Right lobe of liver (tissue), 6 donors: ENCODE data around the gene OPALIN. TPM values are rescaled to one million over a fixed set of nuclear protein-coding genes. Genes with fewer than 3 reads are reported as not detected.

Source experiments
- ATAC-seq, 4 donors: fragments of 200-7000 bp; cut with Tn5 transposase; one replicate each; pipeline ENCODE4 v1.9.1; 2020; ENCODE audit warnings: mild to moderate bottlenecking in 4 of 4, moderate library complexity in 4 of 4
- DNase-seq, 3 donors: peaks; one replicate each; pipeline ENCODE4 v3.0.0-alpha.2; 2020
- H3K27ac ChIP-seq, 3 donors: fragments of 200-600 bp; one replicate each; pipeline ENCODE4 v1.8.0; 2022
- H3K27me3 ChIP-seq, 2 donors: fragments of 200-600 bp; one replicate each; pipeline ENCODE4 v1.8.0; 2022
- H3K36me3 ChIP-seq, 4 donors: fragments of 200-600 bp; sonication (generic) in 1 of 4; one replicate each; pipeline versions ENCODE4 v1.5.1 to v1.8.0; 2017 to 2022; ENCODE audit warnings: control low read depth in 1 of 4
- H3K4me1 ChIP-seq, 4 donors: fragments of 200-600 bp; sonication (generic) in 1 of 4; one replicate each; pipeline versions ENCODE4 v1.5.1 to v1.8.0; 2017 to 2022; ENCODE audit warnings: control low read depth in 1 of 4
- H3K4me3 ChIP-seq, 3 donors: fragments of 200-600 bp; one replicate each; pipeline ENCODE4 v1.8.0; 2022
- H3K9me3 ChIP-seq, 4 donors: fragments of 200-600 bp; sonication (generic) in 1 of 4; one replicate each; pipeline versions ENCODE4 v1.5.1 to v1.8.0; 2017 to 2022; ENCODE audit warnings: control low read depth in 1 of 4
- POLR2A ChIP-seq: fragments of 450-650 bp; IDR thresholded peaks from one replicate; pipeline ENCODE4 v1.6.1; 2017; ENCODE audit warnings: antibody characterized with exemption, mild to moderate bottlenecking
- WGBS: methylation state at CpG from one replicate; pipeline ENCODE4 v1.1.6; 2018; ENCODE audit warnings: low coverage, low lambda C conversion rate; ENCODE audit not compliant: insufficient coverage; ENCODE audit errors: missing lambda C conversion rate; 5-methylcytosine and 5-hydroxymethylcytosine counted together
- intact Hi-C, 2 donors: fragments of 100-400 bp; cut with DNase I; formaldehyde crosslinking; loops; one replicate each; pipeline versions ENCODE4 v1.11.2 to v1.14.1; 2022
- total RNA-seq, 6 experiments: library from RNA; depleted of rRNA in 2 of 6; stranded (reverse); fragments of >200 nt in 2 of 6; fragmentation: NEBNext Ultra II Directional in 3 of 6; extraction: Animal tissue kit (Norgen Biotek cat#: 25700) in 3 of 6; gene quantifications; one replicate each; pipeline versions ENCODE4 v1.1.0 to v1.2.4, GENCODE V29; 2016 to 2023
- TF ChIP-seq, protein P1 (sequence below), 4 donors: fragments of 200-600 bp in 3 of 4; fragments of 450-650 bp in 1 of 4; IDR thresholded peaks; one replicate each; pipeline versions ENCODE4 v1.5.1 to v1.8.0; 2016 to 2022; ENCODE audit warnings: antibody characterized with exemption in 4 of 4, mild to moderate bottlenecking in 2 of 4
- donor health status: DM: no; HTN: yes; CAD: no.
- donor health status: DM: no; HTN: no; CAD: no.
- donor health status: DM: no; HTN: no; CAD: no.
- donor health status: DM: no; HTN: yes; CAD: no.
- donor health status: DM: no; HTN: yes; CAD: no.

OPALIN gene
- total RNA-seq, 6 experiments from 2014 or later, result not detected

DNA sequence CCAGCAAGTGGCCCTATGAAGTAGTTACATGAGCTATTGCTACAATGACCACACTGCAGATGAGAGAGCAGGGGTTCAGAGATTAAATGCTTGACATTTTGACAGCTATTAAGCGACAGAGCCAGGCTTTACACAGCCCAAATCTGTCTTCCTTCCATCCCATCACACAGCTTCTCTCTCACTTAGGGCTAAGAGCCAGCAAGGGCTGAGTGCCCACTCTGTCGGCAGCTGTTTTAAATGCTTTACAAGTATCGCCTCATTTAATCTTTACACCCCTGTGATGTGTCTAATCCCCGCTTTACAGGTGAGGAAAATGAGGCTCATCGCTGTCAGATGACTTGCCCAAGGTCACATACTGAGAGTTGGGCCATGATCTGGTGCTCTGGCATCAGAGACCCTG, 15.2 kb upstream of the OPALIN start:
- intact Hi-C loops, result loop anchor here in 1 of 2 donors (5.0 kb wide), 1 partner anchor 133 kb away; no protein-coding TSS in a partner anchor
- TF ChIP-seq POLR2A, result no peak
- TF ChIP-seq, protein P1, sequence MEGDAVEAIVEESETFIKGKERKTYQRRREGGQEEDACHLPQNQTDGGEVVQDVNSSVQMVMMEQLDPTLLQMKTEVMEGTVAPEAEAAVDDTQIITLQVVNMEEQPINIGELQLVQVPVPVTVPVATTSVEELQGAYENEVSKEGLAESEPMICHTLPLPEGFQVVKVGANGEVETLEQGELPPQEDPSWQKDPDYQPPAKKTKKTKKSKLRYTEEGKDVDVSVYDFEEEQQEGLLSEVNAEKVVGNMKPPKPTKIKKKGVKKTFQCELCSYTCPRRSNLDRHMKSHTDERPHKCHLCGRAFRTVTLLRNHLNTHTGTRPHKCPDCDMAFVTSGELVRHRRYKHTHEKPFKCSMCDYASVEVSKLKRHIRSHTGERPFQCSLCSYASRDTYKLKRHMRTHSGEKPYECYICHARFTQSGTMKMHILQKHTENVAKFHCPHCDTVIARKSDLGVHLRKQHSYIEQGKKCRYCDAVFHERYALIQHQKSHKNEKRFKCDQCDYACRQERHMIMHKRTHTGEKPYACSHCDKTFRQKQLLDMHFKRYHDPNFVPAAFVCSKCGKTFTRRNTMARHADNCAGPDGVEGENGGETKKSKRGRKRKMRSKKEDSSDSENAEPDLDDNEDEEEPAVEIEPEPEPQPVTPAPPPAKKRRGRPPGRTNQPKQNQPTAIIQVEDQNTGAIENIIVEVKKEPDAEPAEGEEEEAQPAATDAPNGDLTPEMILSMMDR (IDR thresholded peaks at IDR 0.05), result no peak
- H3K36me3 ChIP-seq, result no peaks in the 10 kb centered on the region
- H3K9me3 ChIP-seq, result no peaks in the 10 kb centered on the region
- ATAC-seq (no peak), DNase-seq (no peak)
- H3K4me1 ChIP-seq, result peaks cover 0 to 6% (median 0%) of the 10 kb centered on the region in 4 donors
- H3K27ac ChIP-seq, result no peak overlapping the region
- no peaks in the 10 kb centered on the region for H3K27me3 ChIP-seq
- 92% methylated on average over 5 of the region's 5 CpGs for WGBS
- H3K4me3 ChIP-seq, result no peak overlapping the region

DNA sequence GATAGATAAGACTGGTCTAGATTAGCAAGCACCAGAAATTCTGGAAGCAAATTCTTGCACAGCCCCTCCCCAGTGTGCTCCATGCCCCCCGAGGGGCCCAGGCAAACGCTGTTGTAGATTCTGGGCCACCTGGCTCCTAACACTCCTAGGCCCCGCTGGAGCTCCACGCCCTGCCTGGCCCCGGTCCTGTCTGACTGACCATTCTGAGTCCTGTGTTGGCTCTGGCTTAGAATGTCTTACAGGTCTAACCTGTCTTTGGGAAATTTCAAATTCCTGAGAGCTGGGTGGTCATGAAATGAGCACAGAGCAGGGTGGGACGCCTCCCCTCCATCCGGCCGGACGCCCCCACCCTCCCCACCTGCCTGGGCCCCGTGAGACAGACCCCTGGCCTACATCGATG, 12.6 kb upstream of the OPALIN start:
- intact Hi-C loops, result loop anchor here in 1 of 2 donors (5.0 kb wide), 1 partner anchor 136 kb away; no protein-coding TSS in a partner anchor
- 79% methylated on average over 4 of the region's 11 CpGs for WGBS
- H3K27me3 ChIP-seq, result no peaks in the 10 kb centered on the region
- H3K36me3 ChIP-seq, result no peaks in the 10 kb centered on the region
- TF ChIP-seq, protein P1 (IDR thresholded peaks at IDR 0.05), result no peak
- TF ChIP-seq POLR2A, result no peak
- ATAC-seq (no peak), DNase-seq (no peak)
- no peaks in the 10 kb centered on the region for H3K9me3 ChIP-seq
- H3K27ac ChIP-seq, result no peak overlapping the region
- no peak overlapping the region for H3K4me3 ChIP-seq
- H3K4me1 ChIP-seq, result peaks cover 0 to 6% (median 0%) of the 10 kb centered on the region in 4 donors

DNA sequence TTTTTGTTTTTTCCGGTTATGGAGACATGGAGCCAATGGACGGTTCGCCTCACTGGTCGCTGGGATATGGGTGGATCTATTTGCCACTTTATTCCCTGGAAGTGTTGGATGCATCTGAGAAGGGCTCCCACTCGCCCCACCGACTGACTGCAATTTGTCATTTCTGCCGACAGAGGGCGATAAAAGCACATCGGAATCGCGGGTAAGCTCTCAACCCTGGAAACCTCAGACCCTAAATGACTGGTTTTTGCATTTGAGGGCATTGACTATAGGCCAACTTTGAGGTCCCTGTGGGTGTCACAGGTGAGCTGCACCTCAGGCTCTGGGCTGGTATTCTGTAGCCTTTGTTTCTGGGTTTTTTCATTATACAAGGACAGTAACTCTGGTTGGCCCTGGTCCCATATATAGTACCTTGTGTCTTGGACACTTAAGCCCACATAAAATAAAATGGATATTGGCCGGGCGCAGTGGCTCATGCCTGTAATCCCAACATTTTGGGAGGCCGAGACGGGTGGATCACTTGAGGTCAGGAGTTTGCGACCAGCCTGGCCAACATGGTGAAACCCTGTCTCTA, 11.9 kb upstream of the OPALIN start:
- DNase-seq, result peak in 1 of 3 donors; percentile 33
- Histone ChIP-seq H3K36me3 (no peaks in the 10 kb centered on the region), H3K4me3 (no peak overlapping the region), H3K27me3 (no peaks in the 10 kb centered on the region), H3K27ac (no peak overlapping the region), H3K4me1 (peaks cover 0 to 3% (median 0%) of the 10 kb centered on the region in 4 donors), H3K9me3 (no peaks in the 10 kb centered on the region)
- intact Hi-C loops, result loop anchor here in 1 of 2 donors (5.0 kb wide), 1 partner anchor 137 kb away; no protein-coding TSS in a partner anchor
- WGBS, result 30% methylated on average over 15 of the region's 16 CpGs
- ATAC-seq, result peak; percentile 23 to 51 (median 39)
- no peak for TF ChIP-seq POLR2A
- TF ChIP-seq, protein P1 (IDR thresholded peaks at IDR 0.05), result peak; percentile 65 to 86 (median 79)

DNA sequence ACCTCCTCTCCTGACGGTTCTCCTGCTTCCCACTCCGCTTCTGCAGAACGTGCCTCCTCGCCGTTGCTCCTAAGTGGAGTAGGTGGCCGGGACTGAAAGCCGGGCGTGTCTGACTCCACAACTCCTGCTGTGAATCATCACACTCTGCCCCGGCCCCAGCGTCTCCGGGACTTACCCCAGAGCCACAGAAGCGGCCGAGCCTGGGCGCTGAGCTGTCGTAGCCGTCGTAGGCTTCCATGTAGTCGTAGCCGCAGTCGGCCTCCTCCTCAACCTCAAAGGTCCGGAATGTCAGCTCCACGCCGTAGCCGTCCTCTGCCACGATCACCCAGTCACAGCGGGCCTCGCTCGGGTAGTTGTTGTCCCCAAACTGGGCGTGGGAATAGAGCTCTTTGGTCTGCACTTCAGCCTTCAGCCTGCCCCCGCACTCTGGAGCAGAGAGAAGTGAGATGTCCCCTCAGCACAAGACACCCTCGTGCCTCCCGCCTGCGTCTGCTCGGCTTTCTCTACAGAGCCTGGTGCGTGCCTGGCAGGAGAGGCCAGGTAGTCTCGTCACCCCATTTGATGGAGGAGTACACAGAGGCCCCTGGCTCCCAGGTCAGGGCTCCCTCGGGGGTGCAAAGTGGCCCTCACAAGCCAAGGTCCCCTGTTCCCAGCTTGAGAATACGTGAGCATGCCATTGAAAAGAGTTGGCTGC, 11.2 kb upstream of the OPALIN start:
- intact Hi-C loops, result loop anchor here in 1 of 2 donors (5.0 kb wide), 1 partner anchor 137 kb away; no protein-coding TSS in a partner anchor
- no peak for ATAC-seq

More for the DNA sequence above, 11.2 kb upstream of the OPALIN start:
- Histone ChIP-seq H3K27ac (no peak overlapping the region), H3K4me1 (no peaks in the 10 kb centered on the region), H3K4me3 (no peak overlapping the region), H3K27me3 (no peaks in the 10 kb centered on the region), H3K9me3 (no peaks in the 10 kb centered on the region), H3K36me3 (no peaks in the 10 kb centered on the region)
- WGBS, result 77% methylated on average over 11 of the region's 38 CpGs
- no peak for DNase-seq
- TF ChIP-seq, protein P1 (IDR thresholded peaks at IDR 0.05), result no peak
- TF ChIP-seq POLR2A, result no peak
